Fibroblast of lung (primary cell): ENCODE measurements around the gene RNFT1. TPM values are rescaled to one million over a fixed set of nuclear protein-coding genes. Genes with fewer than 3 reads are reported as not detected.
"Not testable (repeated sequence)": the region's sequence is repeated elsewhere in the genome, so short reads cannot be mapped to it uniquely, and the experiment has no call there.

Experiments used
- DNase-seq, 2 donors: peaks; one replicate each; pipeline versions ENCODE4 v3.0.0 to v3.0.0-alpha.2; 2010; ENCODE audit warnings: low read depth in 2 of 2
- H2AFZ ChIP-seq: 2 replicates; pipeline ENCODE4 v1.5.1; 2012; ENCODE audit warnings: low read length, control low read depth, inconsistent platforms
- H3K27ac ChIP-seq: 2 replicates; pipeline ENCODE4 v1.5.1; 2011; ENCODE audit warnings: low read length, control low read depth; ENCODE audit not compliant: insufficient read depth
- H3K27me3 ChIP-seq: 2 replicates; pipeline ENCODE4 v1.5.1; 2011; ENCODE audit warnings: mild to moderate bottlenecking, low read length; ENCODE audit not compliant: control insufficient read depth, insufficient read depth
- H3K36me3 ChIP-seq: 2 replicates; pipeline ENCODE4 v1.5.1; 2011; ENCODE audit warnings: low read length; ENCODE audit not compliant: control insufficient read depth, insufficient read depth
- H3K4me1 ChIP-seq: 2 replicates; pipeline ENCODE4 v1.5.1; 2011; ENCODE audit warnings: low read length; ENCODE audit not compliant: control insufficient read depth, insufficient read depth; ENCODE audit errors: extremely low read depth
- H3K4me2 ChIP-seq: 2 replicates; pipeline ENCODE4 v1.5.1; 2011; ENCODE audit warnings: low read length, control low read depth; ENCODE audit not compliant: insufficient read depth; ENCODE audit errors: extremely low read depth
- H3K4me3 ChIP-seq, 4 experiments: fragments of 200-600 bp in 1 of 4; sonication (generic) in 1 of 4; replicated peaks in 1 of 4; 2 replicates each; pipeline ENCODE4 v1.5.1; 2011 to 2016; ENCODE audit warnings: low read length in 4 of 4, low read depth in 3 of 4, mild to moderate bottlenecking in 3 of 4, control low read depth in 2 of 4, inconsistent platforms in 1 of 4, mixed read lengths in 1 of 4; ENCODE audit not compliant: insufficient read depth in 1 of 4; ENCODE audit errors: control extremely low read depth in 1 of 4
- H3K79me2 ChIP-seq: 2 replicates; pipeline ENCODE4 v1.5.1; 2012; ENCODE audit warnings: mild to moderate bottlenecking, low read length, inconsistent platforms; ENCODE audit not compliant: control insufficient read depth, insufficient read depth
- H3K9ac ChIP-seq: 2 replicates; pipeline ENCODE4 v1.5.1; 2011; ENCODE audit warnings: mild to moderate bottlenecking, low read length, control low read depth; ENCODE audit not compliant: insufficient read depth
- H3K9me3 ChIP-seq: 2 replicates; pipeline ENCODE4 v1.5.1; 2012; ENCODE audit warnings: low read depth, low read length; ENCODE audit not compliant: control insufficient read depth, insufficient read depth
- H4K20me1 ChIP-seq: 2 replicates; pipeline ENCODE4 v1.5.1; 2011; ENCODE audit warnings: low read length; ENCODE audit not compliant: control insufficient read depth, insufficient read depth; ENCODE audit errors: extremely low read depth
- CTCF ChIP-seq, 2 donors: IDR thresholded peaks in 1 of 2; conservative IDR thresholded peaks in 1 of 2; 1 replicate in 1 of 2; 2 replicates in 1 of 2; pipeline ENCODE4 v1.5.1; 2011 to 2012; ENCODE audit warnings: low read length in 2 of 2, control low read depth in 1 of 2, inconsistent platforms in 1 of 2, low read depth in 1 of 2, mild to moderate bottlenecking in 1 of 2
- EZH2 ChIP-seq: IDR thresholded peaks from 2 replicates; pipeline ENCODE4 v1.5.1; 2012; ENCODE audit warnings: low read length, control low read depth, mild to moderate bottlenecking; ENCODE audit errors: missing control alignments
- polyA plus RNA-seq, 2 donors: library from polyadenylated mRNA; depleted of rRNA in 1 of 2; stranded (reverse) in 1 of 2; unstranded in 1 of 2; fragments of >200 nt; gene quantifications; 2 replicates each; pipeline ENCODE4 v1.2.1, GENCODE V29; 2011 to 2012; ENCODE audit warnings: missing spikeins in 1 of 2
- total RNA-seq: library from RNA; depleted of rRNA; stranded (reverse); fragments of >200 nt; gene quantifications from 2 replicates; pipeline ENCODE4 v1.2.1, GENCODE V29; 2014

Gene RNFT1
- total and polyA plus RNA-seq, 2 donors (not counting 1 experiment from before 2014, with no cell fraction given), result 13.4 to 14.8 TPM

DNA sequence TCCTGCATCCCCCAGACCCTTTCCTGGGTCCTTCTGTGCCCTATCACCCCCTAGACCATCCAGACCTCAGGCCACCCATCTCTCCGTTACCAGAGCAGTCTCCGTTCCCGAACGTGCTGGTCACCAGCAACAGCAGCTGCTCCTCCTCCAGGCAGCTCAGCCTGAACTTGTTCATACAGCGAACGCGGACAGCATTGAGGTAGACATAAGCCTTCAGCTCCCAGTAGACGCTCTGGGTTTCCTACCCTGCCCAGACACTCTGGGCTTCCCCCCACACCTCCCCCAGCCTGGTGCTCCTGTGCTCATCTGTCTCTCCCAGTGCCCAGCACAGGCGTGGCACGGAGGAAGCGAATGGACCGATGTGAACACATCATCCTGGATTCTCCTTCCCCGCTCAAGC is 41.6 kb upstream of the RNFT1 start:
- H3K27ac ChIP-seq, result no peak overlapping the region
- DNase-seq, result no peak
- no peak overlapping the region for H3K9ac ChIP-seq
- no peaks in the 10 kb centered on the region for H3K36me3 ChIP-seq
- no peak overlapping the region for H2AFZ ChIP-seq
- no peaks in the 10 kb centered on the region for H3K27me3 ChIP-seq
- no peak overlapping the region for H3K4me2 ChIP-seq
- no peaks in the 10 kb centered on the region for H3K79me2 ChIP-seq
- TF ChIP-seq EZH2 (no peak), CTCF (conservative IDR thresholded peaks at IDR 0.05 in 1 of 2, IDR thresholded peaks at IDR 0.05 in 1 of 2; ENCODE audit: low read depth in 1 of 2, low read length in 2 of 2) (no peak)
- H3K9me3 ChIP-seq, result no peaks in the 10 kb centered on the region
- H4K20me1 ChIP-seq, result no peaks in the 10 kb centered on the region
- no peak overlapping the region for H3K4me3 ChIP-seq
- no peaks in the 10 kb centered on the region for H3K4me1 ChIP-seq

DNA sequence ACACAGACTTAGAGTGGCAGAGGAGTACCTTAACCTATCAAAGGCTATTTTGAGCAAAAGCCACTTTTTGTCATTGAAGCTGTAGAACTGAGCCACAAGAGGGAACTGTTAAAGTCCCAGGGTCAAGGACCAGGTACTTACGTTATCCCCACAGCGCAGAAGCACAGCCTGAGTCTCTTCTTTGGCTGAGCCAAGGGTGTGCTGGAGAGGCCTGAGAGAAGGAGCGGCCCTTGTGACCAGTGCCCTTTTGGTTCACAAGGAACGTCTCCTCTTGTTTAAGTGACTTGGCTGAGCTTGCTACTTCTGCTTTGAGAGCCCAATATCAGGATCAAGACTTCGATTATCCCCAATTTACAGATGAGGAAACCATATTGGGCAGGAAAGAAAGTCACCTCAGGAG is 40.0 kb upstream of the RNFT1 start:
- H3K79me2 ChIP-seq, H3K27me3 ChIP-seq, H3K4me2 ChIP-seq, DNase-seq, H3K9ac ChIP-seq, H3K4me3 ChIP-seq, H3K9me3 ChIP-seq, H4K20me1 ChIP-seq, H2AFZ ChIP-seq, H3K36me3 ChIP-seq, H3K27ac ChIP-seq, H3K4me1 ChIP-seq: not testable (repeated sequence)

- H4K20me1 ChIP-seq, H3K27me3 ChIP-seq, H2AFZ ChIP-seq, H3K4me2 ChIP-seq, H3K9me3 ChIP-seq, H3K4me1 ChIP-seq, H3K79me2 ChIP-seq, H3K27ac ChIP-seq, H3K9ac ChIP-seq, H3K36me3 ChIP-seq, DNase-seq, H3K4me3 ChIP-seq: not testable (repeated sequence)
Observed at GRCh38 chr17:60002405-60002804, 37.9 kb upstream of the RNFT1 start.

GRCh38 chr17:59996608-59997007 is 32.1 kb upstream of the RNFT1 start:
- not testable (repeated sequence) for H3K27ac ChIP-seq, H4K20me1 ChIP-seq, H3K4me2 ChIP-seq, H3K4me1 ChIP-seq, DNase-seq, H2AFZ ChIP-seq, H3K9me3 ChIP-seq, H3K4me3 ChIP-seq, H3K79me2 ChIP-seq, H3K9ac ChIP-seq, H3K36me3 ChIP-seq, H3K27me3 ChIP-seq

- H3K27me3 ChIP-seq, H3K4me2 ChIP-seq, H3K4me1 ChIP-seq, H3K36me3 ChIP-seq, H3K79me2 ChIP-seq, H3K4me3 ChIP-seq, H3K27ac ChIP-seq, DNase-seq, H3K9me3 ChIP-seq, H2AFZ ChIP-seq, H4K20me1 ChIP-seq, H3K9ac ChIP-seq: not testable (repeated sequence)
Observed at GRCh38 chr17:59975166-59975565, 10.6 kb upstream of the RNFT1 start.

- DNase-seq, H3K79me2 ChIP-seq, H4K20me1 ChIP-seq, H3K4me1 ChIP-seq, H3K9me3 ChIP-seq, H3K9ac ChIP-seq, H3K27ac ChIP-seq, H3K27me3 ChIP-seq, H3K4me2 ChIP-seq, H3K36me3 ChIP-seq, H2AFZ ChIP-seq, H3K4me3 ChIP-seq: not testable (repeated sequence)
Observed at GRCh38 chr17:59973483-59973882, 8.9 kb upstream of the RNFT1 start.
